ENCODE results near the gene ACTL9.

Gene ACTL9

GRCh38 chr19:8684001-8684902 lies 14.3 kb downstream of the ACTL9 start:
- DNase-seq: no peak

- DNase-seq: no peak
Observed at GRCh38 chr19:8682931-8683330, 15.7 kb downstream of the ACTL9 start.

- no peak for DNase-seq
Observed at GRCh38 chr19:8682472-8682871, 16.1 kb downstream of the ACTL9 start.

- DNase-seq: no peak
Observed at GRCh38 chr19:8681345-8682029, 17.1 kb downstream of the ACTL9 start.

GRCh38 chr19:8680676-8681344 lies 17.8 kb downstream of the ACTL9 start:
- no peak for DNase-seq

- no peak for DNase-seq
Observed at GRCh38 chr19:8678244-8678807, 20.3 kb downstream of the ACTL9 start.

- no peak for DNase-seq
Observed at GRCh38 chr19:8675066-8675465, 23.5 kb downstream of the ACTL9 start.

- DNase-seq: no peak
Observed at GRCh38 chr19:8673276-8673891, 25.2 kb downstream of the ACTL9 start.

- DNase-seq: no peak
Observed at GRCh38 chr19:8666814-8667405, 31.7 kb downstream of the ACTL9 start.

- no peak for DNase-seq
Observed at GRCh38 chr19:8665468-8666213, 33.0 kb downstream of the ACTL9 start.

- no peak for DNase-seq
Observed at GRCh38 chr19:8664671-8665057, 33.9 kb downstream of the ACTL9 start.

- peak in 1 of 2 donors; percentile 24 for DNase-seq
Observed at GRCh38 chr19:8663920-8664670, 34.5 kb downstream of the ACTL9 start.

- DNase-seq: no peak
Observed at GRCh38 chr19:8662263-8662662, 36.3 kb downstream of the ACTL9 start.

GRCh38 chr19:8659905-8660304 lies 38.7 kb downstream of the ACTL9 start:
- no peak for DNase-seq

- no peak for DNase-seq
Observed at GRCh38 chr19:8657869-8658268, 40.7 kb downstream of the ACTL9 start.

GRCh38 chr19:8655340-8655709 lies 43.3 kb downstream of the ACTL9 start:
- no peak for DNase-seq

GRCh38 chr19:8654591-8655339 lies 43.8 kb downstream of the ACTL9 start:
- DNase-seq: peak; percentile 67 to 72

GRCh38 chr19:8648240-8648639 lies 50.4 kb downstream of the ACTL9 start:
- DNase-seq: no peak
